Neutrophil (primary cell): ENCODE measurements around the gene LYPD1.

Experiments used
- H3K27ac ChIP-seq: fragments of 200-600 bp; sonication (generic); 2 replicates; pipeline ENCODE4 v1.5.1; 2016; ENCODE audit warnings: mild to moderate bottlenecking, moderate library complexity
- H3K27me3 ChIP-seq: fragments of 200-600 bp; sonication (generic); 2 replicates; pipeline ENCODE4 v1.6.0; 2016; ENCODE audit warnings: mild to moderate bottlenecking
- H3K36me3 ChIP-seq: fragments of 200-600 bp; sonication (generic); 2 replicates; pipeline ENCODE4 v1.5.1; 2017
- H3K4me1 ChIP-seq, 2 experiments: fragments of 200-600 bp in 1 of 2; sonication (generic) in 1 of 2; 1 replicate in 1 of 2; 2 replicates in 1 of 2; pipeline versions ENCODE4 v1.5.1 to v1.6.1; 2013 to 2016; ENCODE audit warnings: low read depth in 1 of 2, low read length in 1 of 2, mild to moderate bottlenecking in 1 of 2, moderate library complexity in 1 of 2; ENCODE audit not compliant: control insufficient read depth in 1 of 2, insufficient read depth in 1 of 2
- H3K4me3 ChIP-seq, 2 experiments: fragments of 200-600 bp in 1 of 2; sonication (generic) in 1 of 2; 1 replicate in 1 of 2; 2 replicates in 1 of 2; pipeline ENCODE4 v1.5.1; 2013 to 2016; ENCODE audit warnings: low read depth in 1 of 2, low read length in 1 of 2, mild to moderate bottlenecking in 1 of 2, moderate library complexity in 1 of 2
- H3K9me3 ChIP-seq: fragments of 200-600 bp; sonication (generic); 2 replicates; pipeline ENCODE4 v1.5.1; 2016
- TF ChIP-seq, protein P1 (sequence below): fragments of 200-600 bp; sonication (generic); IDR thresholded peaks from 2 replicates; pipeline ENCODE4 v1.5.1; 2016; ENCODE audit warnings: antibody characterized with exemption

LYPD1 gene

GRCh38 chr2:132676999-132677398, 7.0 kb upstream of the LYPD1 start:
- no peak overlapping the region for H3K27ac ChIP-seq
- H3K27me3 ChIP-seq = peaks cover 47% of the 10 kb centered on the region
- no peaks in the 10 kb centered on the region for H3K4me1 ChIP-seq
- H3K36me3 ChIP-seq = no peaks in the 10 kb centered on the region
- no peak overlapping the region for H3K4me3 ChIP-seq
- TF ChIP-seq, protein P1, sequence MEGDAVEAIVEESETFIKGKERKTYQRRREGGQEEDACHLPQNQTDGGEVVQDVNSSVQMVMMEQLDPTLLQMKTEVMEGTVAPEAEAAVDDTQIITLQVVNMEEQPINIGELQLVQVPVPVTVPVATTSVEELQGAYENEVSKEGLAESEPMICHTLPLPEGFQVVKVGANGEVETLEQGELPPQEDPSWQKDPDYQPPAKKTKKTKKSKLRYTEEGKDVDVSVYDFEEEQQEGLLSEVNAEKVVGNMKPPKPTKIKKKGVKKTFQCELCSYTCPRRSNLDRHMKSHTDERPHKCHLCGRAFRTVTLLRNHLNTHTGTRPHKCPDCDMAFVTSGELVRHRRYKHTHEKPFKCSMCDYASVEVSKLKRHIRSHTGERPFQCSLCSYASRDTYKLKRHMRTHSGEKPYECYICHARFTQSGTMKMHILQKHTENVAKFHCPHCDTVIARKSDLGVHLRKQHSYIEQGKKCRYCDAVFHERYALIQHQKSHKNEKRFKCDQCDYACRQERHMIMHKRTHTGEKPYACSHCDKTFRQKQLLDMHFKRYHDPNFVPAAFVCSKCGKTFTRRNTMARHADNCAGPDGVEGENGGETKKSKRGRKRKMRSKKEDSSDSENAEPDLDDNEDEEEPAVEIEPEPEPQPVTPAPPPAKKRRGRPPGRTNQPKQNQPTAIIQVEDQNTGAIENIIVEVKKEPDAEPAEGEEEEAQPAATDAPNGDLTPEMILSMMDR = no peak
- no peaks in the 10 kb centered on the region for H3K9me3 ChIP-seq

DNA sequence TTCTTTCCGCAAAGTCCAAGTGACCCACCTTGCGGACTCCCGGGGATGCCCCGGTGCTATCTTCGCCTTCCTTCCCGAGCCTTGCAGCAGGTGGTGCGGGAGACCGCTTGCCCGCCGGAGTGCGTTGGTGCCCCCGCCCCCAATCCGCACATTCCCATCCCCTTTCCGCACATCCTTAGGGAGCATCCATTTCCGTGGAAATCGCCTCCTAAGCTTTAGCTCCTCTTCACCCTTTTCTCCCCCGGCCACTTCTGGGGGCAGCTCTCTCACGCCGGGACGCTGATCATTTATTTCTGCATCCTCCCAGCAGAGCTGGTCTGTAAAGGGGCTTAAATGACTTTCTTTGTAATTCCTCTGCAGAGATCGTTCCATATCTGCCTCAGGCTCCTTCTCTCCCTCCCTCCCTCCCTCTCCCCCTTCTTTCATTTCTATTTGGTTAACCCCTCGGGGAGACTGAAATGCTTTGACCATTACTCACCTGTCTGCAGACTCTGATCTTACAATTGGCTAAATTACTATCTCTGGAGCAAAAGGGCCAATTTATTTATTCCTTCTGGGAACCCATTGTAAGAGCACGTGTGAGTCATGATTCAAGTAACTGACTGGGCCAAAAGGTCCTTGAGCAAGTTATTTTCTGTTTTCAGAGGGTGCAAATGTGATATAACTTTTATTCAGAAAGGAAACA, 1.3 kb upstream of the LYPD1 start:
- no peaks in the 10 kb centered on the region for H3K4me1 ChIP-seq
- H3K4me3 ChIP-seq = no peak overlapping the region
- no peaks in the 10 kb centered on the region for H3K9me3 ChIP-seq
- TF ChIP-seq, protein P1 = no peak
- no peak overlapping the region for H3K27ac ChIP-seq
- H3K36me3 ChIP-seq = no peaks in the 10 kb centered on the region
- peaks cover 92% of the 10 kb centered on the region for H3K27me3 ChIP-seq

DNA sequence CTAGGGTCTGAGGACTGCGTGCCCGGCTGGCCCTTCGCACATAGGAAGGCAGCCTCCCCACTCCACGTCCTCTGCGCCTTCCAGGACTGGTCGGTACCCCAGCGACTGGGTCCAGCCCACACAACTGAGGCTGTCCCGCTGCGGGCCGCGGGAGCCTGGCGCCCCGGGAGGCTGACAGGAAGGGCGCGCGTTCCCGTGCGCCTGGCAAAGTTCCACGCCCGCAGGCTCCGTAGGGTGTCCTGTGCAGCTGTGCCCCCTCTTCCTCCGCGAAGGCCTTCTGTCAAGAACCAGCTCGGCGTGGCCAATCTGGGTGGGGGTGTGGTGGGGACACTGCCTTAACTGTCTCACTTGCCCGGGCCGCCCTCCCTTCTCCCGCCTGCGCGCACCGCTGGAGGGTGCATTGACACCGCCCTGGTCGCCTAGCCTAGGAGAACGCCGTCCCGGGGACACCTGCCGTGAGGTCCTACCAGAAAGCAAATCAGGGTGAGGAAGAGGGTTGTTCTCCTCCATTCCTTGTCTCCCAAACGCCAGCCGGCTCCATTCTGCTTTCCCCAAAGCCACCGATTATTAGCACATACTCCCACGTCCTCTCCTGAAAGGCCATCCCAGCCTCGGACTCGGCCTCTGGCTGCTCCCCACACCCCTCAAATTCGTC, 618 bp upstream of the LYPD1 start:
- H3K36me3 ChIP-seq = no peaks in the 10 kb centered on the region
- H3K27me3 ChIP-seq = peaks cover 95% of the 10 kb centered on the region
- no peak overlapping the region for H3K4me3 ChIP-seq
- no peaks in the 10 kb centered on the region for H3K4me1 ChIP-seq
- H3K27ac ChIP-seq = no peak overlapping the region
- TF ChIP-seq, protein P1 = no peak
- no peaks in the 10 kb centered on the region for H3K9me3 ChIP-seq

DNA sequence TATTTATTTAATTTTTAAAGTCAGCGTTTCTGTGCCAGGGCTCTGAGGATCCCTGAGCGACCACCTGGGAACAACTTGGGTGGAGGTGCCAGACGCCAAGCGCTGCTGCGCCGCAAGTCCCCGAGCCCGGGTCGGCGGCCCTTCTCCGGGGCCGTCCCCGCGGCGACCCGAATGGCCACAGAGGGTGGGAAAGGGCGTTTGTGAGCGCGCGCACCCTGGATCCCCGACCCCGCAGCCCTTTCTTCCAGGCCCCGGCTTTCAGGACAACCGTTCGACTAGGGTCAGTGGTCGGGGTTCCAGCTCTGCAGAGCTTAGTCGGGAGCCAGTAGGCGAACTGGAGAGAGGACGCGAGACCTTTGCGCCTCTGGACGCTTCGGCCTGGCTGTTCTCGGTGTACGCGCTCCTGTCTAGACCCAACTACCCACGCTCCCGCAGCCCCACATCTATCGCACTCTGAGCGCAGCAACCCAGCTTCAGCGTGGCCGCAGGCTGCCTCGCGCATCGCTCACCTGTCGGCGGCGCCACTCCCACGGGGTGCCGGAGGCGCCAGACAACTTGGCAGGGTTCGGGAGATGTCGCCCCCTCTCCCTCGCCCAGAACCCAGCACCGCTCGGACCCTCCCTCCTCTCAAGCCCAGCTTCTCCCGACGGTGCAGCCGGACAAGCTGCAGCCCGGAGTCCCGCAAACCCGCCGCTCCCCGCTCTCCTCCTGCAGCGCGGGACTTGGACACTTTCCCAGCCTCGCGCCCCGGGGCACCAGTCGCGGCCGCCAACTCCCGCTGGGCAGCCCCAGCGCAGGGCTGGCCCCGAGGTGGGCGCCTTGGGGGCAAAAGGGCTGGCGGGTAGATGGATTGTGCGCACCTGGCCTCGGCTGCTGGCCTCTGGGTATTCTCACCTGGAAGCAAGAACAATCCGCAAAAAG, 758 bp downstream of the LYPD1 start:
- no peaks in the 10 kb centered on the region for H3K4me1 ChIP-seq
- H3K36me3 ChIP-seq = no peaks in the 10 kb centered on the region
- H3K27me3 ChIP-seq = peaks cover 82% of the 10 kb centered on the region
- no peak overlapping the region for H3K27ac ChIP-seq
- H3K9me3 ChIP-seq = no peaks in the 10 kb centered on the region
- TF ChIP-seq, protein P1 = no peak
- H3K4me3 ChIP-seq = no peak overlapping the region

- Histone ChIP-seq H3K4me1 (no peaks in the 10 kb centered on the region), H3K9me3 (no peaks in the 10 kb centered on the region), H3K27me3 (peaks cover 73% of the 10 kb centered on the region), H3K27ac (no peak overlapping the region), H3K36me3 (no peaks in the 10 kb centered on the region), H3K4me3 (no peak overlapping the region)
- TF ChIP-seq, protein P1 = no peak
Measured at GRCh38 chr2:132668189-132668823, 1.7 kb downstream of the LYPD1 start.
